ENCODE data around the gene CNGB1. TPM values are rescaled to one million over a fixed set of nuclear protein-coding genes. Genes with fewer than 3 reads are reported as not detected.

The CNGB1 gene
- total RNA-seq, 1 experiment from 2014 or later, result not detected

- no peak for TF ChIP-seq PRDM15 (CRISPR knock-in tag; IDR thresholded peaks at IDR 0.05)
- TF ChIP-seq, protein P1, sequence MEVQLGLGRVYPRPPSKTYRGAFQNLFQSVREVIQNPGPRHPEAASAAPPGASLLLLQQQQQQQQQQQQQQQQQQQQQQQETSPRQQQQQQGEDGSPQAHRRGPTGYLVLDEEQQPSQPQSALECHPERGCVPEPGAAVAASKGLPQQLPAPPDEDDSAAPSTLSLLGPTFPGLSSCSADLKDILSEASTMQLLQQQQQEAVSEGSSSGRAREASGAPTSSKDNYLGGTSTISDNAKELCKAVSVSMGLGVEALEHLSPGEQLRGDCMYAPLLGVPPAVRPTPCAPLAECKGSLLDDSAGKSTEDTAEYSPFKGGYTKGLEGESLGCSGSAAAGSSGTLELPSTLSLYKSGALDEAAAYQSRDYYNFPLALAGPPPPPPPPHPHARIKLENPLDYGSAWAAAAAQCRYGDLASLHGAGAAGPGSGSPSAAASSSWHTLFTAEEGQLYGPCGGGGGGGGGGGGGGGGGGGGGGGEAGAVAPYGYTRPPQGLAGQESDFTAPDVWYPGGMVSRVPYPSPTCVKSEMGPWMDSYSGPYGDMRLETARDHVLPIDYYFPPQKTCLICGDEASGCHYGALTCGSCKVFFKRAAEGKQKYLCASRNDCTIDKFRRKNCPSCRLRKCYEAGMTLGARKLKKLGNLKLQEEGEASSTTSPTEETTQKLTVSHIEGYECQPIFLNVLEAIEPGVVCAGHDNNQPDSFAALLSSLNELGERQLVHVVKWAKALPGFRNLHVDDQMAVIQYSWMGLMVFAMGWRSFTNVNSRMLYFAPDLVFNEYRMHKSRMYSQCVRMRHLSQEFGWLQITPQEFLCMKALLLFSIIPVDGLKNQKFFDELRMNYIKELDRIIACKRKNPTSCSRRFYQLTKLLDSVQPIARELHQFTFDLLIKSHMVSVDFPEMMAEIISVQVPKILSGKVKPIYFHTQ (CRISPR knock-in tag; IDR thresholded peaks at IDR 0.05), result no peak
- TF ChIP-seq TEAD1 (CRISPR knock-in tag; IDR thresholded peaks at IDR 0.05), result no peak
- no peak for TF ChIP-seq FOXJ3 (CRISPR knock-in tag; IDR thresholded peaks at IDR 0.05; ENCODE audit: borderline replicate concordance)
- no peak for TF ChIP-seq ZNF396 (CRISPR knock-in tag; IDR thresholded peaks at IDR 0.05; ENCODE audit: borderline replicate concordance)
- TF ChIP-seq FOXP1 (CRISPR knock-in tag; IDR thresholded peaks at IDR 0.05; ENCODE audit: borderline replicate concordance), result no peak
- TF ChIP-seq ZNF263 (CRISPR knock-in tag; IDR thresholded peaks at IDR 0.05; ENCODE audit: low read depth), result no peak
Observed at GRCh38 chr16:57995721-57996405, 24.9 kb upstream of the CNGB1 start (continued).

DNA sequence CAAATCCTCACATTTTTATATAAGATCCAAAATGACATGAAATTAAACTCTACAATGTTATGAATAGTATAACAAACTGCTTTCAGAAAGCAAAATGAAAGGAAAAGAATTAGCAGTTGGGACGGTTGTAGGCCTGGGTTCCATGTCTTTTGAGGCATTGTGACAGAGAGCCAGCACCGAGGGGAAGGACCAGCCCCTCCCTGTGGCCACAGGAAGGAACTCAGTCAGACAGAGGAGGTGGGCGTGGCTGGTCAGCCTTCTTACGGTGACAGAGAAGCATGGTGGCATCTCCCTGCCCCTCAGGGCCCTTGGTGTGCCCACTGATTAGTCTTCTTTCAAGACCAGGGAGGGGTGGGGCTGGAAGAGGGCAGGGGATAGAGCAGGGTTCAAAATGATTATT is 23.9 kb upstream of the CNGB1 start:
- H3K27ac Mint-ChIP-seq, result no peak overlapping the region
- H3K36me3 Mint-ChIP-seq, result peaks cover 4% of the 10 kb centered on the region; the same call in 1 of the 2 replicates
- POLR2A ChIA-PET, result no interaction called here
- no peaks in the 10 kb centered on the region for H3K27me3 Mint-ChIP-seq (ENCODE audit: low read depth)
- no peak overlapping the region for H3K4me3 Mint-ChIP-seq
- DNase-seq (ENCODE audit: low spot score) (peak; percentile 65), ATAC-seq (peak; percentile 29)
- H3K9me3 Mint-ChIP-seq, result no peaks in the 10 kb centered on the region
- CTCF ChIA-PET, result no interaction called here
- peaks cover 25% of the 10 kb centered on the region for H3K4me1 Mint-ChIP-seq
- TF ChIP-seq FOXK1 (CRISPR knock-in tag; IDR thresholded peaks at IDR 0.05) (no peak), ZNF232 (CRISPR knock-in tag; IDR thresholded peaks at IDR 0.05) (no peak), JUN (CRISPR knock-in tag; IDR thresholded peaks at IDR 0.05) (no peak), TP53 (CRISPR knock-in tag; IDR thresholded peaks at IDR 0.05) (no peak), NR2C2 (CRISPR knock-in tag; IDR thresholded peaks at IDR 0.05) (no peak), GABPB1 (CRISPR knock-in tag; IDR thresholded peaks at IDR 0.05) (no peak), ZNF671 (CRISPR knock-in tag; IDR thresholded peaks at IDR 0.05) (no peak), ZNF425 (CRISPR knock-in tag; conservative IDR thresholded peaks at IDR 0.05) (no peak), NR1H2 (CRISPR knock-in tag; IDR thresholded peaks at IDR 0.05) (no peak), ETV6 (CRISPR knock-in tag; IDR thresholded peaks at IDR 0.05) (no peak)
- TF ChIP-seq, protein P1 (CRISPR knock-in tag; IDR thresholded peaks at IDR 0.05), result no peak
- TF ChIP-seq, protein P2, sequence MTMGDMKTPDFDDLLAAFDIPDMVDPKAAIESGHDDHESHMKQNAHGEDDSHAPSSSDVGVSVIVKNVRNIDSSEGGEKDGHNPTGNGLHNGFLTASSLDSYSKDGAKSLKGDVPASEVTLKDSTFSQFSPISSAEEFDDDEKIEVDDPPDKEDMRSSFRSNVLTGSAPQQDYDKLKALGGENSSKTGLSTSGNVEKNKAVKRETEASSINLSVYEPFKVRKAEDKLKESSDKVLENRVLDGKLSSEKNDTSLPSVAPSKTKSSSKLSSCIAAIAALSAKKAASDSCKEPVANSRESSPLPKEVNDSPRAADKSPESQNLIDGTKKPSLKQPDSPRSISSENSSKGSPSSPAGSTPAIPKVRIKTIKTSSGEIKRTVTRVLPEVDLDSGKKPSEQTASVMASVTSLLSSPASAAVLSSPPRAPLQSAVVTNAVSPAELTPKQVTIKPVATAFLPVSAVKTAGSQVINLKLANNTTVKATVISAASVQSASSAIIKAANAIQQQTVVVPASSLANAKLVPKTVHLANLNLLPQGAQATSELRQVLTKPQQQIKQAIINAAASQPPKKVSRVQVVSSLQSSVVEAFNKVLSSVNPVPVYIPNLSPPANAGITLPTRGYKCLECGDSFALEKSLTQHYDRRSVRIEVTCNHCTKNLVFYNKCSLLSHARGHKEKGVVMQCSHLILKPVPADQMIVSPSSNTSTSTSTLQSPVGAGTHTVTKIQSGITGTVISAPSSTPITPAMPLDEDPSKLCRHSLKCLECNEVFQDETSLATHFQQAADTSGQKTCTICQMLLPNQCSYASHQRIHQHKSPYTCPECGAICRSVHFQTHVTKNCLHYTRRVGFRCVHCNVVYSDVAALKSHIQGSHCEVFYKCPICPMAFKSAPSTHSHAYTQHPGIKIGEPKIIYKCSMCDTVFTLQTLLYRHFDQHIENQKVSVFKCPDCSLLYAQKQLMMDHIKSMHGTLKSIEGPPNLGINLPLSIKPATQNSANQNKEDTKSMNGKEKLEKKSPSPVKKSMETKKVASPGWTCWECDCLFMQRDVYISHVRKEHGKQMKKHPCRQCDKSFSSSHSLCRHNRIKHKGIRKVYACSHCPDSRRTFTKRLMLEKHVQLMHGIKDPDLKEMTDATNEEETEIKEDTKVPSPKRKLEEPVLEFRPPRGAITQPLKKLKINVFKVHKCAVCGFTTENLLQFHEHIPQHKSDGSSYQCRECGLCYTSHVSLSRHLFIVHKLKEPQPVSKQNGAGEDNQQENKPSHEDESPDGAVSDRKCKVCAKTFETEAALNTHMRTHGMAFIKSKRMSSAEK (CRISPR knock-in tag; IDR thresholded peaks at IDR 0.05; ENCODE audit: borderline replicate concordance), result no peak
- TF ChIP-seq, protein P3, sequence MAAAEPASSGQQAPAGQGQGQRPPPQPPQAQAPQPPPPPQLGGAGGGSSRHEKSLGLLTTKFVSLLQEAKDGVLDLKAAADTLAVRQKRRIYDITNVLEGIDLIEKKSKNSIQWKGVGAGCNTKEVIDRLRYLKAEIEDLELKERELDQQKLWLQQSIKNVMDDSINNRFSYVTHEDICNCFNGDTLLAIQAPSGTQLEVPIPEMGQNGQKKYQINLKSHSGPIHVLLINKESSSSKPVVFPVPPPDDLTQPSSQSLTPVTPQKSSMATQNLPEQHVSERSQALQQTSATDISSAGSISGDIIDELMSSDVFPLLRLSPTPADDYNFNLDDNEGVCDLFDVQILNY (CRISPR knock-in tag; IDR thresholded peaks at IDR 0.05), result no peak

All from WTC11 (cell line).